Heart right ventricle (tissue), 16 donors: ENCODE data around the gene ASH1L. TPM values are rescaled to one million over a fixed set of nuclear protein-coding genes. Genes with fewer than 3 reads are reported as not detected.
"Not testable (repeated sequence)": the region's sequence is repeated elsewhere in the genome, so short reads cannot be mapped to it uniquely, and the experiment has no call there.

Source experiments
- ATAC-seq, 8 donors: fragments of 200-7000 bp; cut with Tn5 transposase; one replicate each; pipeline ENCODE4 v1.9.1; 2020; ENCODE audit warnings: mild to moderate bottlenecking in 8 of 8, moderate library complexity in 8 of 8, moderate number of reproducible peaks in 1 of 8
- DNase-seq, 2 donors: peaks; one replicate each; pipeline ENCODE4 v3.0.0-alpha.2; 2020
- H3K27ac ChIP-seq, 10 donors: fragments of 200-600 bp; sonication (generic) in 2 of 10; one replicate each; pipeline versions ENCODE4 v1.5.0 to v1.8.0; 2020 to 2022; ENCODE audit warnings: mild to moderate bottlenecking in 3 of 10
- H3K27me3 ChIP-seq, 7 donors: fragments of 200-600 bp; one replicate each; pipeline ENCODE4 v1.8.0; 2021 to 2022; ENCODE audit warnings: mild to moderate bottlenecking in 2 of 7
- H3K36me3 ChIP-seq, 9 donors: fragments of 200-600 bp; sonication (generic) in 1 of 9; one replicate each; pipeline versions ENCODE4 v1.5.0 to v1.8.0; 2020 to 2022; ENCODE audit warnings: mild to moderate bottlenecking in 2 of 9
- H3K4me1 ChIP-seq, 9 donors: fragments of 200-600 bp; sonication (generic) in 1 of 9; one replicate each; pipeline versions ENCODE4 v1.5.0 to v1.8.0; 2020 to 2022; ENCODE audit warnings: mild to moderate bottlenecking in 4 of 9
- H3K4me3 ChIP-seq, 10 donors: fragments of 200-600 bp; sonication (generic) in 2 of 10; one replicate each; pipeline versions ENCODE4 v1.5.0 to v1.8.0; 2020 to 2022; ENCODE audit warnings: mild to moderate bottlenecking in 7 of 10, moderate library complexity in 2 of 10
- H3K9me3 ChIP-seq, 11 donors: fragments of 200-600 bp in 10 of 11; sonication (generic) in 2 of 11; one replicate each; pipeline versions ENCODE4 v1.5.0 to v1.8.0; 2013 to 2022; ENCODE audit warnings: mild to moderate bottlenecking in 2 of 11, control low read depth in 1 of 11, moderate library complexity in 1 of 11
- WGBS, 2 donors: extraction: QIAGEN DNeasy Blood & Tissue Kit; methylation state at CpG; one replicate each; pipeline ENCODE4 v1.1.7; 2013; ENCODE audit warnings: inconsistent platforms in 1 of 2; 5-methylcytosine and 5-hydroxymethylcytosine counted together
- intact Hi-C, 10 donors: fragments of 100-400 bp; cut with DNase I; formaldehyde crosslinking; loops; one replicate each; pipeline versions ENCODE4 v1.11.1 to v1.14.2; 2022
- polyA plus RNA-seq, 2 donors: library from polyadenylated mRNA; stranded (reverse); fragments of 200-250 nt; gene quantifications; one replicate each; pipeline ENCODE4 v1.2.3, GENCODE V29; 2013
- total RNA-seq, 10 donors: library from RNA; stranded (reverse); fragmentation: NEBNext Ultra II Directional in 3 of 10; extraction: Animal tissue kit (Norgen Biotek cat#: 25700) in 3 of 10; gene quantifications; one replicate each; pipeline versions ENCODE4 v1.2.1 to v1.2.4, GENCODE V29; 2021 to 2023
- TF ChIP-seq, protein P1 (sequence below), 9 donors: fragments of 200-600 bp; sonication (generic) in 2 of 9; IDR thresholded peaks; one replicate each; pipeline versions ENCODE4 v1.5.0 to v1.8.0; 2021 to 2022; ENCODE audit warnings: antibody characterized with exemption in 9 of 9, mild to moderate bottlenecking in 5 of 9, moderate library complexity in 1 of 9
- donor health status: Arrhythmogenic right ventricular cardiomyopathy.
- donor health status: ischemic (EF 13 %, LVEDD 7.1; RV severe dilation, severe dysfunction).
- donor health status: healthy with polysubstance abuse.
- donor health status: DM: no; HTN: yes; CAD: no.
- donor health status: DM: no; HTN: no; CAD: no.
- donor health status: ischemic (EF 25% LVEDD 6.9; RV normal size, moderate dysfunction).
- donor health status: ischemic (EF 25% LVEDD 5.7; RV mildly dilated, moderate dysfunction).
- donor health status: healthy.
- donor health status: DM: yes; HTN: yes; CAD: no.
- donor health status: Ischemic cardiomyopathy.
- donor health status: ischemic (EF 35%, LVEDD 5.7; RV mildly dilated, moderate dysfunction).
- donor health status: nonischemic (EF 11% LVEDD 7.7; RV severe dilation, severe dysfunction).
- donor health status: DM: yes; HTN: yes; CAD: no.
- donor health status: PGD.
- donor health status: ischemic (EF 29% LVEDD 5.4; RV normal size, mild dysfunction).
- donor health status: nonischemic (EF 23%, LVEDD 6.1; RV moderate dilation, normal function).

Gene ASH1L
- total and polyA plus RNA-seq, 12 donors: 5.1 to 56.8 (median 47.3) TPM

DNA sequence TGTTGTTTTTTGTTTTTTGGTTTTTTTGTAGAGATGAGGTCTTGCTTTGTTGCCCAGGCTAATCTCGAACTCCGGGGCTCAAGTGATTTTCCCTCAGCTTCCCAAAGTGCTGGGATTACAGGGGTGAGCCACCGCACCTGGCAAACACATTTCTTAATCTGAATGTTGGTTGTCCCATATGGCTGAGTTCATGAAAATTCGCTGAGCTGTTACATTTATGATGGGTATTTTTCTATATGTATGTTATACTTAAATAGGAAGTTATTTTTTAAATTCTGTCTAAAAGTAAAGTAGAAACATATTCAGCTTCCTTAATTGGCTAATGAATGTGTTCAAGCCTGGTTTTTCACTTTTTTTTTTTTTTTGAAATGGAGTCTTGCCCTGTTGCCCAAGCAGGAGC, 75.1 kb downstream of the ASH1L start:
- Histone ChIP-seq H3K36me3 (peaks cover 0 to 10% (median 0%) of the 10 kb centered on the region in 9 donors), H3K27ac (no peak overlapping the region), H3K4me3 (no peak overlapping the region), H3K27me3 (no peaks in the 10 kb centered on the region), H3K9me3 (no peaks in the 10 kb centered on the region), H3K4me1 (peaks cover 0 to 17% (median 0%) of the 10 kb centered on the region in 9 donors)
- DNase-seq (no peak), ATAC-seq (no peak)
- TF ChIP-seq, protein P1, sequence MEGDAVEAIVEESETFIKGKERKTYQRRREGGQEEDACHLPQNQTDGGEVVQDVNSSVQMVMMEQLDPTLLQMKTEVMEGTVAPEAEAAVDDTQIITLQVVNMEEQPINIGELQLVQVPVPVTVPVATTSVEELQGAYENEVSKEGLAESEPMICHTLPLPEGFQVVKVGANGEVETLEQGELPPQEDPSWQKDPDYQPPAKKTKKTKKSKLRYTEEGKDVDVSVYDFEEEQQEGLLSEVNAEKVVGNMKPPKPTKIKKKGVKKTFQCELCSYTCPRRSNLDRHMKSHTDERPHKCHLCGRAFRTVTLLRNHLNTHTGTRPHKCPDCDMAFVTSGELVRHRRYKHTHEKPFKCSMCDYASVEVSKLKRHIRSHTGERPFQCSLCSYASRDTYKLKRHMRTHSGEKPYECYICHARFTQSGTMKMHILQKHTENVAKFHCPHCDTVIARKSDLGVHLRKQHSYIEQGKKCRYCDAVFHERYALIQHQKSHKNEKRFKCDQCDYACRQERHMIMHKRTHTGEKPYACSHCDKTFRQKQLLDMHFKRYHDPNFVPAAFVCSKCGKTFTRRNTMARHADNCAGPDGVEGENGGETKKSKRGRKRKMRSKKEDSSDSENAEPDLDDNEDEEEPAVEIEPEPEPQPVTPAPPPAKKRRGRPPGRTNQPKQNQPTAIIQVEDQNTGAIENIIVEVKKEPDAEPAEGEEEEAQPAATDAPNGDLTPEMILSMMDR (IDR thresholded peaks at IDR 0.05): no peak
- WGBS, 2 donors: 97 to 98% methylated on average over 4 of the region's 4 CpGs
- intact Hi-C loops: no loop called here

DNA sequence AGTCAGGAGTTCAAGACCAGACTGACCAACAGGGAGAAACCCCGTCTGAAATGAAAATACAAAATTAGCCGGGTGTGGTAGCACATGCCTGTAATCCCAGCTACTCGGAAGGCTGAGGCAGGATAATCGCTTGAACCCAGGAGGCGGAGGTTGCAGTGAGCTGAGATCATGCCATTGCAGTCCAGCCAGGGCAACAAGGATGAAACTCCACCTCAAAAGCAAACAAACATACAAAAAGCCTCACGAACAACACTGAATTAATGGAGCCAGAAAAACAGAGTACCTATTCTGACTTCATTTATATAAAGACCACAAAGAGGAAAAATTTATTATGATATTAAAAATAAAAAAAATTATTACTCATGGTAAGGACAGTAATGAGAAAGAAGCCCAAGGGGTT, 75.7 kb downstream of the ASH1L start:
- 85 to 89% methylated on average over 6 of the region's 6 CpGs for WGBS, 2 donors
- intact Hi-C loops: not testable (repeated sequence)

DNA sequence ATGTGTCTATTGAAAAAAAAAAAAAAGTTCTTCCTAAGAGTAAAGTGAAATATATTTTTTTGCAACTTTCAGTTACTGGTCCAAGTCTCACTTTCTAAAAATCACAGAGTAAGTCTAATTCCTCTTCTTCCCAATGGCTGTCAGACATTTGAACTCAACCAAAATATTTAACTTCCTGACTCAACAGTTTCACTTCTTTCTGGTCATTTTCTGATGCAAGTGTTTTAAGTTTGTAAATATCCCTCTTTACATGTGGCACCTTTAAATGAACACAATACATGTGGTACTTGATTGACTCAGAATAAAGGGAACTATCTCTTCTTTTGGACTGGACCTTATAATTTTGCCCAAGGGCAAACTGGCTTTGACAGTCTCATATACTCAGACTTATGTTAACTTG, 76.7 kb downstream of the ASH1L start:
- TF ChIP-seq, protein P1 (IDR thresholded peaks at IDR 0.05): no peak
- Histone ChIP-seq H3K27me3 (no peaks in the 10 kb centered on the region), H3K4me3 (no peak overlapping the region), H3K4me1 (peaks cover 0 to 17% (median 0%) of the 10 kb centered on the region in 9 donors), H3K36me3 (peaks cover 0 to 24% (median 9%) of the 10 kb centered on the region in 9 donors), H3K27ac (no peak overlapping the region), H3K9me3 (no peaks in the 10 kb centered on the region)
- ATAC-seq: peak in 3 of 8 donors; percentile 12 to 33 (median 21)
- no peak for DNase-seq
- intact Hi-C loops: no loop called here

More for the DNA sequence above, 75.7 kb downstream of the ASH1L start:
- H3K27ac ChIP-seq, H3K9me3 ChIP-seq, DNase-seq, H3K4me3 ChIP-seq, ATAC-seq, H3K27me3 ChIP-seq: not testable (repeated sequence)
- Histone ChIP-seq H3K36me3 (peaks cover 0 to 14% (median 3%) of the 10 kb centered on the region in 9 donors), H3K4me1 (peaks cover 0 to 17% (median 0%) of the 10 kb centered on the region in 9 donors)

DNA sequence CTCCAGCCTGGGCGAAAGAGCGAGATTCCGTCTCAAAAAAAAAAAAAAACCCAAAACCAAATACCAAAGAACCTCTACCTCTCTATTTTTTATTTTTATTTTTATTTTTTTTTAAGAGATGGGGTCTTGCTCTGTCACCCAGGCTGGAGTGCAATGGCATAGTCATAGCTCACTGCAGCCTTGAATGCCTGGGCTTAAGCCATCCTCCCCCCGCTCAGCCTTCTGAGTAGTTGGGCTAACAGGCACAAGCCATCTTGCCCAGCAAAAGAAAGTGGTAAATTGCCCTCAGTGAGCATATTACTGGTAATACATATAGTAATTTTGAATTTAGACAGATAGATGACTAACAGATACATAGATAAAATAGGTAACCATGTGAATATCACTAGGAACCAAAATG, 77.4 kb downstream of the ASH1L start:
- Histone ChIP-seq H3K4me1 (peaks cover 0 to 17% (median 0%) of the 10 kb centered on the region in 9 donors), H3K27ac (peak overlapping the region in 1 of 10 donors; percentile 58), H3K27me3 (no peaks in the 10 kb centered on the region), H3K4me3 (no peak overlapping the region), H3K36me3 (peaks cover 0 to 32% (median 9%) of the 10 kb centered on the region in 9 donors), H3K9me3 (no peaks in the 10 kb centered on the region)
- TF ChIP-seq, protein P1 (IDR thresholded peaks at IDR 0.05): no peak
- ATAC-seq (no peak), DNase-seq (no peak)
- intact Hi-C loops: no loop called here
- 99% methylated on average over 4 of the region's 4 CpGs for WGBS, 2 donors

DNA sequence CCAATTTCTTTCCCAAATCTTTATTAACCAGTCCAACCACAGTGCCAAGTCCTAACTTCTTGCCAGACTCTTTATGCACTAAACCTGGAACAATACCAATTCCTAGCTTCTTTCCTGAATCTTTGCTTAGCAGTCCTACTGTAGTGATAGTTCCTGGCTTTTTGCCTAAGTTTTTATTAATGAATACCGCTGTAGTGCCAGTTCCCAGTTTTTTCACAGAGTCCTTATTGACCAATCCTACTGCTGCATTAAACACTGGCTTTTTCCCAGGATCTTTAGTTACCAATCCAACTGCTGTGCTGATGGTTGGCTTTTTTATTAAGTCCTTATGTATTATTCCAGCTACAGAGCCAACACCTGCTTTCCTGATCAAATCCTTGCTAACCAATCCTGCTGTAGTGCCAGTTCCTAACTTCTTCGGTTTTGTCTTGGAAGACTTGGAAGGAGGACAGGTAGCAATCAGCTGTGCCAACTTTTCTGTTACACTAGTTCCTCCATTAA, 80.8 kb downstream of the ASH1L start:
- ATAC-seq (no peak), DNase-seq (no peak)
- intact Hi-C loops: no loop called here
- Histone ChIP-seq H3K4me3 (no peak overlapping the region), H3K4me1 (peaks cover 0 to 25% (median 0%) of the 10 kb centered on the region in 9 donors), H3K27me3 (no peaks in the 10 kb centered on the region), H3K9me3 (no peaks in the 10 kb centered on the region), H3K36me3 (peaks cover 0 to 49% (median 9%) of the 10 kb centered on the region in 9 donors), H3K27ac (no peak overlapping the region)
- 92 to 93% methylated on average over 2 of the region's 2 CpGs for WGBS, 2 donors
- TF ChIP-seq, protein P1 (IDR thresholded peaks at IDR 0.05): no peak
